Mesendoderm (in vitro differentiated cells): ENCODE data around the gene C19orf38. TPM values are rescaled to one million over a fixed set of nuclear protein-coding genes. Genes with fewer than 3 reads are reported as not detected.

Experiments used
- DNase-seq: peaks from one replicate; pipeline ENCODE4 v3.0.0; 2013
- H2AK5ac ChIP-seq: 2 replicates; pipeline ENCODE4 v1.6.1; 2013; ENCODE audit warnings: low read length, inconsistent platforms
- H2BK120ac ChIP-seq: 2 replicates; pipeline ENCODE4 v1.6.1; 2013; ENCODE audit warnings: low read depth, mild to moderate bottlenecking, low read length, moderate library complexity, mixed read lengths
- H2BK15ac ChIP-seq: replicated peaks from 2 replicates; pipeline ENCODE4 v1.6.1; 2013; ENCODE audit warnings: low read depth, mild to moderate bottlenecking, moderate library complexity
- H2BK5ac ChIP-seq: 2 replicates; pipeline ENCODE4 v1.6.1; 2013; ENCODE audit warnings: low read length, inconsistent platforms
- H3K18ac ChIP-seq: 2 replicates; pipeline ENCODE4 v1.6.1; 2013; ENCODE audit warnings: mild to moderate bottlenecking, low read length, mixed read lengths
- H3K23ac ChIP-seq: one replicate; pipeline ENCODE4 v1.6.1; 2013; ENCODE audit warnings: low read length
- H3K27ac ChIP-seq: 2 replicates; pipeline ENCODE4 v1.5.1; 2013; ENCODE audit warnings: low read depth, mild to moderate bottlenecking, inconsistent platforms, low read length, moderate library complexity
- H3K27me3 ChIP-seq: 2 replicates; pipeline ENCODE4 v1.6.1; 2013; ENCODE audit warnings: low read length, control low read depth, mild to moderate bottlenecking, inconsistent platforms; ENCODE audit not compliant: insufficient read depth, poor library complexity
- H3K36me3 ChIP-seq: 2 replicates; pipeline ENCODE4 v1.6.1; 2013; ENCODE audit warnings: low read length, inconsistent platforms; ENCODE audit not compliant: control insufficient read depth, insufficient read depth
- H3K4ac ChIP-seq: one replicate; pipeline ENCODE4 v1.6.1; 2013; ENCODE audit warnings: low read depth, mild to moderate bottlenecking, low read length, moderate library complexity
- H3K4me1 ChIP-seq: 2 replicates; pipeline ENCODE4 v1.6.1; 2013; ENCODE audit warnings: low read depth, low read length, inconsistent platforms; ENCODE audit not compliant: control insufficient read depth
- H3K4me2 ChIP-seq: 2 replicates; pipeline ENCODE4 v1.6.1; 2013; ENCODE audit warnings: low read length
- H3K4me3 ChIP-seq: 2 replicates; pipeline ENCODE4 v1.5.1; 2013; ENCODE audit warnings: mild to moderate bottlenecking, low read length
- H3K56ac ChIP-seq: one replicate; pipeline ENCODE4 v1.6.1; 2013; ENCODE audit warnings: low read length
- H3K79me1 ChIP-seq: 2 replicates; pipeline ENCODE4 v1.6.1; 2013; ENCODE audit warnings: low read length, inconsistent platforms
- H3K79me2 ChIP-seq: 2 replicates; pipeline ENCODE4 v1.6.1; 2013; ENCODE audit warnings: mild to moderate bottlenecking, low read length; ENCODE audit not compliant: control insufficient read depth, insufficient read depth
- H3K9ac ChIP-seq: 2 replicates; pipeline ENCODE4 v1.6.1; 2013; ENCODE audit warnings: low read length, inconsistent platforms
- H4K5ac ChIP-seq: one replicate; pipeline ENCODE4 v1.6.1; 2013; ENCODE audit warnings: low read length
- H4K8ac ChIP-seq: one replicate; pipeline ENCODE4 v1.6.1; 2013; ENCODE audit warnings: low read depth, mild to moderate bottlenecking, control low read depth, low read length, moderate library complexity
- WGBS: extraction: QIAGEN DNeasy Blood & Tissue Kit; methylation state at CpG from one replicate; pipeline ENCODE4 v1.1.7; 2013; ENCODE audit warnings: low lambda C conversion rate, missing lambda C conversion rate; ENCODE audit not compliant: insufficient coverage; ENCODE audit errors: extremely low coverage; 5-methylcytosine and 5-hydroxymethylcytosine counted together
- polyA plus RNA-seq, 2 experiments: library from polyadenylated mRNA; stranded (reverse); fragments of 200-250 nt; gene quantifications; one replicate each; pipeline ENCODE4 v1.2.3, GENCODE V29; 2013

Gene C19orf38, protein sequence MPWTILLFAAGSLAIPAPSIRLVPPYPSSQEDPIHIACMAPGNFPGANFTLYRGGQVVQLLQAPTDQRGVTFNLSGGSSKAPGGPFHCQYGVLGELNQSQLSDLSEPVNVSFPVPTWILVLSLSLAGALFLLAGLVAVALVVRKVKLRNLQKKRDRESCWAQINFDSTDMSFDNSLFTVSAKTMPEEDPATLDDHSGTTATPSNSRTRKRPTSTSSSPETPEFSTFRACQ
- polyA plus RNA-seq (2013, experiment 1 of 2): not detected
- polyA plus RNA-seq (2013, experiment 2 of 2): 0.03 TPM

DNA sequence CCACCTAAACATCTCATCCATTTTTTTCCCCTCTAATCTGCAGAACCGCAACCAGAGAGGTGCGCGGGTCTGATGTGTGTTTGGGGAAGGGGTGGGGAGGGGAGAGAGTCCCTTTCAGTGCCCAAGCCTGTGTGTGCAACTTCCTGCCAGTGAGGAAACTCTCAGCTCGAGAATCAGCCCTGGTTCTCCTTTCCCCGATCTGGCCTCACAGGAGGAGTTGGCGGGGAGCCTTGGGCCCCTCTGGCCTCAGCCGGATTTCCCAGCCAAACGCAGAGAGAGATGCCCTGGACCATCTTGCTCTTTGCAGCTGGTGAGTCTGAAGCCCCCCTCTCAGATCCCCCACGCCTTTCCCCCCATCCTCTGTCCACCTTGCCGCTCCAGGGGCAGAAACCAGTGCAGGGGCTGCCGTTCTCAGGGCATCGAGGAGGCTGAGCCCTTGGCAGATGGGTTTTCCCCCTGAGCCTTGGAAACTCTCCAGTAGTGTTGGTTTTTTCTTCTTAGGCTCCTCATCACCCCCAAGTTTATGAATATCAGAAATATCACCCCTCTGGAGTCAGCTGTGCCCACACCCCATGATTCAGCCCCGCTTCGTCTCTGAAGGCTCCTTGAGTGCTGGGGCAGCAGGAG is at the start of gene C19orf38:
TSS of gene C19orf38 (plus strand) at position 186 of the 627 bp plus-strand sequence. CDS start at position 280, 94 bp downstream.
- Histone ChIP-seq H2AK5ac (no peak within 1 kb of the TSS), H3K4me2 (no peak within 1 kb of the TSS), H2BK5ac (no peak within 1 kb of the TSS), H3K79me1 (no peaks in the 10 kb centered on the region), H3K79me2 (no peaks in the 10 kb centered on the region), H3K27me3 (no peaks in the 10 kb centered on the region), H3K4me3 (no peak within 1 kb of the TSS), H3K27ac (no peak within 1 kb of the TSS), H2BK120ac (no peak within 1 kb of the TSS), H3K56ac (no peak within 1 kb of the TSS), H3K4ac (no peak within 1 kb of the TSS), H3K36me3 (no peaks in the 10 kb centered on the region), H4K5ac (no peak within 1 kb of the TSS), H3K23ac (no peak within 1 kb of the TSS), H3K9ac (no peak within 1 kb of the TSS), H2BK15ac (no peak within 1 kb of the TSS), H3K18ac (no peak within 1 kb of the TSS), H3K4me1 (no peaks in the 10 kb centered on the region), H4K8ac (no peak within 1 kb of the TSS)
- WGBS: no CpG with 5 or more reads among the region's 14 CpGs
- no peak for DNase-seq

DNA sequence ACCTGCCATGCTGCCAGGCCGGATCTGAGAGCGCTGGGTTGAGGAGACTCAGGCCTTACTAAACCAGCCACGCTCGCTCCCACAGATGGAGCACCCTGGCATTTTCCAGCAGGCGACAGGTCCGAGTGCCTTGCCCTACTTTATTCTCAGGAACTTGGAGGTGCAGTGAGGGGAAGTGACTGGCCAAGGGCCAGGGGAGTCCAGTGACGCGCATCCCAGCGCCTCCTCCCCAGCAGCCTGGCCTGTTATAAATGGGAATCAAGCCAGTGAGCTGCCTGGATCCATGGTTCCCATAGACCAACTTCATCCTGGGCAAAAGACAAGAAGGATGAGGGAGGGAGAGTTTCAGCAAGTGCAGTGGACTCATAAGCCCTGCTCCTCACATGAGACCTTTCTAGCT is 47.7 kb upstream of the C19orf38 start:
- Histone ChIP-seq H2BK5ac (no peak overlapping the region), H3K27me3 (no peaks in the 10 kb centered on the region), H3K9ac (no peak overlapping the region), H3K56ac (no peak overlapping the region), H2BK15ac (no peak overlapping the region), H3K27ac (no peak overlapping the region), H3K4ac (no peak overlapping the region), H3K4me3 (no peak overlapping the region), H3K18ac (no peak overlapping the region), H3K4me2 (no peak overlapping the region), H4K5ac (no peak overlapping the region), H3K36me3 (peaks cover 8% of the 10 kb centered on the region), H2AK5ac (no peak overlapping the region), H3K79me1 (no peaks in the 10 kb centered on the region), H2BK120ac (no peak overlapping the region), H4K8ac (no peak overlapping the region), H3K4me1 (no peaks in the 10 kb centered on the region), H3K79me2 (no peaks in the 10 kb centered on the region), H3K23ac (no peak overlapping the region)
- no peak for DNase-seq
- WGBS: no CpG with 5 or more reads among the region's 9 CpGs

DNA sequence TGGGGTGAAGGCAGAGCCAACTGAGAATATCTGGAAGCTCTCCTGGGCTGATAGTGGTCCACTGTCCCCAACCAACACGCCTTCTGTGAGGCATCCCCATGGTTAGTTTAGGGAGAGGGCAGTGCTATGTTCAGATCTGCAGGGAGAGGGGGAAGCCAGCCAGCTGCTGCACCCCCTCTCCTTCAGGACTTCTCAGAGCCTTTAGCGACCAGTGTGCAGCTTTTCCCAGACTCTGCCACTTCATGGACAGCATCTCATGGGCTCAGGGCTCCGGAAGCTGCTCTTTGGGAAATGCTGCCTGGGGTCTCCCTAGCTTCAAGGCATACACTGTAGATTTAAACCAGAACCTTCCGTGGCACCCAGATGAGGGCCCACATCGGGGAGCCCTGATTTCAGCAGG is 45.7 kb upstream of the C19orf38 start:
- Histone ChIP-seq H3K18ac (no peak overlapping the region), H4K5ac (no peak overlapping the region), H3K79me1 (no peaks in the 10 kb centered on the region), H3K4me3 (no peak overlapping the region), H2BK120ac (no peak overlapping the region), H4K8ac (no peak overlapping the region), H3K23ac (no peak overlapping the region), H2AK5ac (no peak overlapping the region), H3K36me3 (peaks cover 5% of the 10 kb centered on the region), H2BK15ac (no peak overlapping the region), H3K4ac (no peak overlapping the region), H2BK5ac (no peak overlapping the region), H3K27ac (no peak overlapping the region), H3K4me2 (no peak overlapping the region), H3K4me1 (no peaks in the 10 kb centered on the region), H3K9ac (no peak overlapping the region), H3K79me2 (no peaks in the 10 kb centered on the region), H3K27me3 (no peaks in the 10 kb centered on the region), H3K56ac (no peak overlapping the region)
- no peak for DNase-seq
- WGBS: no CpG with 5 or more reads among the region's 5 CpGs

DNA sequence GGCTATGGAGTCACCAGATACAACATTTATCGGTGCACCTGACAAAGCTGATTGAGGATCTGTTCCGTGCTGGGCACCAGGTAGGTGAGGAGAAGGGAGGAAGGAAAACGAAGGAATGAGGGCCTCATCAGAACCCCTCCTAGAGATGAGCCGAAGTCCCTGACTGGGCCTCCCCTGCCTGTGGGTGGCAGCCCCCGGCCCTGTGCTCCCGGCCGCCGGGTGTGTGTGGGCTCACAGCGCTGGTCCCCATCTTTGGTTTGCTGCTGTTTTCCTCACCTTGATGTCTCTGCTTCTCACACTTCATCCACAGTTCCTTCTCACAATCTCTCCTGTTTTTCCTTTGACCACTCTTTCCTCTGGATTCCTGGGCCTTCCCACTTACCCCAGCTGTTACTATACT is 45.0 kb upstream of the C19orf38 start:
- Histone ChIP-seq H3K18ac (no peak overlapping the region), H3K56ac (no peak overlapping the region), H3K4ac (no peak overlapping the region), H3K79me1 (no peaks in the 10 kb centered on the region), H4K5ac (no peak overlapping the region), H3K4me2 (no peak overlapping the region), H3K36me3 (peaks cover 5% of the 10 kb centered on the region), H3K23ac (no peak overlapping the region), H3K79me2 (no peaks in the 10 kb centered on the region), H4K8ac (no peak overlapping the region), H3K4me1 (no peaks in the 10 kb centered on the region), H2BK120ac (no peak overlapping the region), H3K9ac (no peak overlapping the region), H3K27ac (no peak overlapping the region), H2BK15ac (no peak overlapping the region), H2AK5ac (no peak overlapping the region), H3K4me3 (no peak overlapping the region), H2BK5ac (no peak overlapping the region), H3K27me3 (no peaks in the 10 kb centered on the region)
- no CpG with 5 or more reads among the region's 9 CpGs for WGBS
- DNase-seq: no peak

DNA sequence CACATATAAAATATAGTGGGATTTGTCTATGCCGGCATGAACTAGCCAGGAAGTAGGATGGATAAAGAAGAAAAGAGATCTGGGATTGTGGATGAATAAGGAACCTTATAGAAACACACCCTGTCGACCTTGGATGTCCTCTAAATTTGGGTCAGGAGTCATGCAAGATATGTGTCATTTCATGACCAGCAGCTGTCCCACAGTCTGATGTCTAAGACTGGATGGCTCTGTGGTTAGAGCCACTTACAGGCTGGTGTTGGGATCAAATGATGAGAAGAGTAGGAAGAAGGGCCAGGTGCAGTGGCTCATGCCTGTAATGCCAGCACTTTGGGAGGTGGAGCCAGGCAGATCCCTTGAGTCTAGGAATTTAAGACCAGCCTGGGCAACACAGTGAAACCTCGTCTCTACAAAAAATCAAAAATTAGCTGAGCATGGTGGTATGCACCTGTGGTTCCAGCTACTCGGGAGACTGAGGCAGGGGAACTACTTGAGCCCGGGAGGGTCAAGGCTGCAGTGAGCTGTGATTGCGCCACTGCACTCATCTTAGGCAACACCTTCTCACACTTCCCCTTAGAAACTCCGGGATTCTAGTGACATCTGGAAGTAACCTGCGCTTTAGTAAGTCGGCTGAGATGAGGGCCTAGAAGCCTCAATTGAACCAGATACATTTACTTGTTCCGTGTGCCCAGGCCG is 43.0 kb upstream of the C19orf38 start:
- Histone ChIP-seq H4K5ac (no peak overlapping the region), H3K56ac (no peak overlapping the region), H3K4me2 (no peak overlapping the region), H2BK120ac (no peak overlapping the region), H3K27ac (no peak overlapping the region), H3K23ac (no peak overlapping the region), H2BK5ac (no peak overlapping the region), H3K4me3 (no peak overlapping the region), H3K79me2 (no peaks in the 10 kb centered on the region), H3K18ac (no peak overlapping the region), H3K36me3 (peaks cover 6% of the 10 kb centered on the region), H3K4me1 (no peaks in the 10 kb centered on the region), H2BK15ac (no peak overlapping the region), H3K79me1 (no peaks in the 10 kb centered on the region), H2AK5ac (no peak overlapping the region), H3K4ac (no peak overlapping the region), H4K8ac (no peak overlapping the region), H3K9ac (no peak overlapping the region), H3K27me3 (no peaks in the 10 kb centered on the region)
- WGBS: no CpG with 5 or more reads among the region's 11 CpGs
- no peak for DNase-seq
